ENCODE measurements around the gene KRTAP10-10.
"Not testable (repeated sequence)": the region's sequence is repeated elsewhere in the genome, so short reads cannot be mapped to it uniquely, and the experiment has no call there.

The KRTAP10-10 gene

GRCh38 chr21:44644878-44645277, 7.7 kb downstream of the KRTAP10-10 start:
- no peak for TF ChIP-seq CTCF (IDR thresholded peaks at IDR 0.05; ENCODE audit: insufficient read depth, low read depth, low read length, missing control alignments)
- no peak for DNase-seq (ENCODE audit: low read depth)
- H3K4me3 ChIP-seq (ENCODE audit: low read length) = no peak overlapping the region

GRCh38 chr21:44646366-44647221, 9.4 kb downstream of the KRTAP10-10 start, which contains the start of gene KRTAP10-11:
Gene KRTAP10-11 (plus strand): TSS chr21:44646414. CDS start chr21:44646459, 45 bp downstream.
- not testable (repeated sequence) for DNase-seq (ENCODE audit: low read depth); H3K4me3 ChIP-seq (ENCODE audit: low read length)

GRCh38 chr21:44647222-44647552, 10.0 kb downstream of the KRTAP10-10 start:
- no peak for TF ChIP-seq CTCF (IDR thresholded peaks at IDR 0.05; ENCODE audit: insufficient read depth, low read depth, low read length, missing control alignments)
- H3K4me3 ChIP-seq (ENCODE audit: low read length) = no peak overlapping the region
- no peak for DNase-seq (ENCODE audit: low read depth)

GRCh38 chr21:44648557-44649311, 11.6 kb downstream of the KRTAP10-10 start:
- DNase-seq (ENCODE audit: low read depth) = no peak
- TF ChIP-seq CTCF (IDR thresholded peaks at IDR 0.05; ENCODE audit: insufficient read depth, low read depth, low read length, missing control alignments) = no peak
- no peak overlapping the region for H3K4me3 ChIP-seq (ENCODE audit: low read length)

GRCh38 chr21:44649521-44650100, 12.5 kb downstream of the KRTAP10-10 start:
- no peak for TF ChIP-seq CTCF (IDR thresholded peaks at IDR 0.05; ENCODE audit: insufficient read depth, low read depth, low read length, missing control alignments)
- DNase-seq (ENCODE audit: low read depth) = no peak
- no peak overlapping the region for H3K4me3 ChIP-seq (ENCODE audit: low read length)

- DNase-seq (ENCODE audit: low read depth) = no peak
- no peak for TF ChIP-seq CTCF (IDR thresholded peaks at IDR 0.05; ENCODE audit: insufficient read depth, low read depth, low read length, missing control alignments)
- no peak overlapping the region for H3K4me3 ChIP-seq (ENCODE audit: low read length)
Observed at GRCh38 chr21:44650265-44650972, 13.3 kb downstream of the KRTAP10-10 start.
